Measurements from ENCODE around the gene TMEM51.

Gene TMEM51

DNA sequence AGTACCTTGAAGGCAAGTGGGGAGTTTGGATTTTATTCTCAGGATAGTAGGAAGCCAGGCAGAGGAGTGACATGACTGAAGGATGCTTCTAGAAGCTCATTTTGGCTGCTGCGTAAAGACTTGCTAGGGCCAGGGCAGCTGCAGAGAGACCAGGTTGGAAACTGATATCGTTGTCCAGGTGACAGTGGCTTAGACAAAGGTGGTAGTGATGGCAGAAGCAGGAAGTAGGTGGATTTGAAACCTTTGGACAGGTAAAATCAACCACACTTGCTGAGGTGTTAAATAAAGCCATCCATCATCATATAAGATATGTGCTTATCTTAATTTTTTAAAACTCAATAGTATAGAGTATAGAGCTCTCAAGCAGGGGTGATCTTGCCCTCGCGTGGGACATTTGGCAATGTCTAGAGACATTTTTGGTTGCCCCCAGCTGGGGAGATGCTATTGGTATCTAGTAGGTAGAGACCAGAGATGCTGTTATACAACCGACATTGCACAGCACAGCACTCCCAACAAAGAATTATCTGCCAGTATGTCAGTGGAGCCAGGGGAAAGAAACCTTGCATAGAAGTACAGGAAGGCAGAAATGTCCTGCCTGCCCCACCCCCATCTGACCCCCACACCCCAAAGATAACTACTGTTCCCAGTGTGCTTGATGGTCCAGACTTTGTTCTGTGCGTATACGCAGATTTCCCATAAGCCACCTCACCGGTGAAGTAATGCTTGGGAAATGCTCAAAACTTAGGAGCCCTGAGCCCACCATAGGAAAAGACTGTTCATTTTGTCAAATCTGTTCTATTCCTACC is 31.1 kb downstream of the TMEM51 start:
- peaks cover 18 to 35% (median 19%) of the 10 kb centered on the region in 10 experiments for H3K4me1 ChIP-seq

DNA sequence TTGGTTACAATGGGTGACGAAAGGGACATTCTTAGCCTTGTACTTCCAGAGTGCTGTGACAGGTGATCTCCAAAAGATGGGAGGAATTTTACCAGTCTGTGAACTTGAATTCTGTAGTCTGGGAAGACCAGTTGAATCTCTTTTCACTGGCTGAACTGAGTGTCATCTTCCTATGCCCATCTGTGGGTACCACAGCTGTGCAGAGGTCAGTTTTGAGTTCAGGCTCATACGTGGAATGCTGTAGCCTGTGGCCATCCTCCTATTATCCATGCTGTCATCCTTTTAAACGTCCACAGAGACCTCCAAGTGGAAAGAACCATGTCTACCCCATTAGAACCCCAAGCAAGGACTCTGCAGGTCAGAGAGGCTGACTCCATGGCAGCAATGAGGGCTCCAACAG is 32.1 kb downstream of the TMEM51 start:
- Histone ChIP-seq H3K27me3 (no peaks in the 10 kb centered on the region), H3K9ac (no peak overlapping the region), H3K4me3 (no peak overlapping the region), H3K4me2 (no peak overlapping the region; a peak in 1 of 22 replicates), H4K20me1 (peaks cover 0 to 98% (median 0%) of the 10 kb centered on the region in 11 experiments; a peak in 6 of 22 replicates), H3K36me3 (no peaks in the 10 kb centered on the region), H3K4me1 (peaks cover 17 to 33% (median 18%) of the 10 kb centered on the region in 10 experiments), H3K27ac (no peak overlapping the region), H3K9me3 (replicated peaks in 1 of 11) (no peaks in the 10 kb centered on the region)
- TF ChIP-seq Cebpa-rat (IDR thresholded peaks at IDR 0.05), result no peak

More for the DNA sequence above, 31.1 kb downstream of the TMEM51 start:
- Histone ChIP-seq H3K36me3 (no peaks in the 10 kb centered on the region), H3K4me2 (no peak overlapping the region), H3K9ac (no peak overlapping the region), H3K27ac (no peak overlapping the region), H3K4me3 (no peak overlapping the region), H3K27me3 (no peaks in the 10 kb centered on the region), H4K20me1 (peaks cover 0 to 98% (median 0%) of the 10 kb centered on the region in 11 experiments; a peak in 7 of 22 replicates), H3K9me3 (replicated peaks in 1 of 11) (no peaks in the 10 kb centered on the region)
- TF ChIP-seq Cebpa-rat (IDR thresholded peaks at IDR 0.05), result no peak

DNA sequence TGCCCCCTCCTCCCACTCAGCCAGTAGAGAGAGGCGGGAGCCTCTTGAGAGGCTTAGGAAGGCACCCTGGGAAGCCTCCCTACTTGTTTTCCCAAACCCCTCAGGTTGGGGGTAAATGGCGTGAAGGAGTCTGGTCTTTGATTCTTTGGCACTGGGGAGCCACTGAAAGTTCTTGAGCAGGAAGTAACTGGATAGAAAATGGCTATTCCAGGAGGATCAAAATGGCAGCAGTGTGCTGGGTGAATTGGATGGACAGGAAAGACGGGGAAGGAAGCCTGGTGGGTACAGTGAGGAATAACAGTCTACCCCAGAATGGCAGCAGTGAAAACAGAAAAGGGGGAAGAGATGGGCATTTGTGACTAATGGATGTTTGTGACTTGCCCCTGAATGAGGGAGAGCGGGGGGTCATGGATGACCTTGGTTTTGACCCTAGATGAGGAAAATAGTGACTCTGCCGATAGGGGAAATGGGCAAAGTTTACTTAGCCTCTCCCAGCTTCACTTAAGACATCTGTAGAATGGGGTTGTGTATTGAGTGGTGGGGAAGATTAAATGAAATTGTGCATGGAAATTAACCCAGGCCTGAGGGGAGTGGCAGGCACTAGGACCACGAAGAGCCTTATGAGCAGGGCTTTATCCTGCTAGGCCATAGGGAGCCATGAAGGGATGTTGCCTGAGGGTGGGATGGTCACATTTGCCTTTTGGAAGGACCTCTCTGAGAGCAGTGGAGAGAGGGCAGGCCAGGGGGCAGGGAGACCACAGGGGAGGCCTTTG is 32.7 kb downstream of the TMEM51 start:
- Histone ChIP-seq H3K9ac (no peak overlapping the region), H3K27ac (no peak overlapping the region), H3K4me1 (peaks cover 17 to 38% (median 18%) of the 10 kb centered on the region in 10 experiments), H4K20me1 (peaks cover 0 to 98% (median 0%) of the 10 kb centered on the region in 11 experiments; a peak in 6 of 22 replicates), H3K4me2 (peak overlapping the region in 1 of 11 experiments; percentile 2; a peak in 1 of 22 replicates), H3K27me3 (no peaks in the 10 kb centered on the region), H3K4me3 (no peak overlapping the region), H3K36me3 (no peaks in the 10 kb centered on the region), H3K9me3 (replicated peaks in 1 of 11) (no peaks in the 10 kb centered on the region)
- TF ChIP-seq Cebpa-rat (IDR thresholded peaks at IDR 0.05), result no peak

DNA sequence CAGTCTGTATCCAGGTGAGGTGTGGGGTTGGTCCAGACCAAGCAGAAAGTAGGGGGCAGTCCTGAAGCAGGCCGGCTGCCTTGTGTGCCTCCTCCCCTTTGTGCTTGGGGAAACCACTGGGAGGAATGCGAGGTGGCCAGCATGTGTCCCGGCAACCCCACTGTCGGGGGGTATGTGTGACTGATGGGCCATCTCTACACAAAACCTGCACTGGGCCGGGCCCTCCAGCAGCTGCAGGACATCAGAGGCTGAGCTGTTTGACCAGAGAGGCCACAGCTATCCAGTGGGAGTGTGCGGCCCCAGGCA is 33.3 kb downstream of the TMEM51 start:
- Histone ChIP-seq H3K4me1 (peaks cover 17 to 43% (median 19%) of the 10 kb centered on the region in 10 experiments), H3K4me3 (no peak overlapping the region), H3K9ac (no peak overlapping the region), H3K9me3 (replicated peaks in 1 of 11) (no peaks in the 10 kb centered on the region), H3K36me3 (no peaks in the 10 kb centered on the region), H3K4me2 (peak overlapping the region in 1 of 11 experiments; percentile 2; a peak in 1 of 22 replicates), H3K27me3 (no peaks in the 10 kb centered on the region), H3K27ac (no peak overlapping the region), H4K20me1 (peaks cover 0 to 98% (median 0%) of the 10 kb centered on the region in 11 experiments; a peak in 6 of 22 replicates)
- no peak for TF ChIP-seq Cebpa-rat (IDR thresholded peaks at IDR 0.05)

DNA sequence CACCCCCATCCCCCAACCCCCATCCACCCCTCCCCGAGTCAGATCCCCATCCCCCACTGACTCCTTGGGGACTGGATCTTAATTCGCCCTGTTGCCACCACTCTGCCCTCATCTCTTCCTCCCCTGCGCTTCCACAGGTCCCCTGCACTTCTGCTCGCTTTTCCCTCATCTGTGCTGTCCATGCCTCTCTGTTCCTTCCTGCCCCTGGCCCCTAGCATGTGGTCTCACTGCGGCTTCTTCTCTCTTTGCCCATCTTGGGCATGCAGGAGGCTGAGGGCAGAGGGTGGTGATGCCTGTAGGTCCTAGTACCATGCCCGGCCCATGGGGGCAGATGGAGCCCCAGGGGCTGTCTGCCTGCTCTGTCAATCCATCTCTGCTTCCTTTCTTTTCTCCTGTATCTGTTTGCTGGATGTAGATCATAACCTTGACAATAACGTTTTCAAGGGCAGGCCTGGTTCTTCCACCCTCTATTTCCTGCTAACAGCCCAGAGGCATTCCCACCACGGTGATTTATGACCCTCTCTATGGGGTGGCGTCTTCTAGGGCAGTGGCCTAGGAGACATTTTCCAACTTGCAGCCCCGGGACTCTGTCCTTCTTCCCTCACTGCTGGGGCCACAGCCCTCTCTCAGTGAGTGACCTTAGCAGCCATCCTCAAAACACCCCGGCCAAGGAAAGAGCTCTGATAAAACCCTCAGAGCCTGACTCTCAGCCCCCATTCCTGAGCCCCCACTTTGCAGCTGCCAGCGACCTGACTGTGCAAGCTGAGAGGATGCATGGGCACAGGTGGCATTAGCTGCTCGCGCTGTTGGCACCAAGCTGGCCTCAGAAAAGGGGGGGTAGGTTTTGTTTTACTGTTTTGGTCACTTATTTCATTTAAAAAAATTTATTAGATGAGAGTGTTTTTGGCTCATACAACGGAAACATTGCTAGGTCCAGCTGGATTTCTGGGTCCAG is 33.9 kb downstream of the TMEM51 start:
- no peak overlapping the region for H3K4me3 ChIP-seq
- no peak overlapping the region for H3K27ac ChIP-seq
- no peak for TF ChIP-seq Cebpa-rat (IDR thresholded peaks at IDR 0.05)

DNA sequence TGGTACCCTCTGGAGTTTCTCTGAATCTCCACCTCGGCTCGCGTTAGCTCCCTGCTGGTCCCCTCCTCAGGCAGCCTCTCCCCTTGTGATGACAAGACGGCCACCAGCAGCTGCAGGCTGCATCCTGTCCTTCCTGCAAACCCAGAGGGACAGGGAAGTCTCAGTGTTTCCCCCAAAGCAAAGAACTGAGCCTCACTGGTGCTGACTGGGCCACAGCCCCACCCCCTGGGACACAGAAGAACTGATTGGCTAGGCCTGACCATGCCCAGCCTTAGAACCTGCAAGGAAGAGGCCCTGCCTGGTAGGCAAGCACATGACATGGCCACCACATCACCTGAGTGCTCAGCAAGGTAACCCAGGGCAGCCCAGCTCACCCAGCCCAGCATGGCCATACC is 34.6 kb downstream of the TMEM51 start:
- no peaks in the 10 kb centered on the region for H3K9me3 ChIP-seq (replicated peaks in 1 of 11)
- H3K27me3 ChIP-seq, result no peaks in the 10 kb centered on the region
- TF ChIP-seq Cebpa-rat (IDR thresholded peaks at IDR 0.05), result no peak
- H3K36me3 ChIP-seq, result no peaks in the 10 kb centered on the region
- peak overlapping the region; percentile 17 to 58 (median 38); a peak in 20 of 22 replicates for H3K4me2 ChIP-seq
- peaks cover 25 to 55% (median 33%) of the 10 kb centered on the region in 10 experiments for H3K4me1 ChIP-seq
- no peak overlapping the region for H3K9ac ChIP-seq
- H4K20me1 ChIP-seq, result peaks cover 0 to 98% (median 0%) of the 10 kb centered on the region in 11 experiments; a peak in 8 of 22 replicates
- H3K27ac ChIP-seq, result no peak overlapping the region
- H3K4me3 ChIP-seq, result no peak overlapping the region

More for the DNA sequence above, 33.9 kb downstream of the TMEM51 start:
- H3K4me1 ChIP-seq, result peaks cover 18 to 49% (median 26%) of the 10 kb centered on the region in 10 experiments
- H3K27me3 ChIP-seq, result no peaks in the 10 kb centered on the region
- H3K4me2 ChIP-seq, result peak overlapping the region; percentile 17 to 58 (median 38); a peak in 16 of 22 replicates
- H3K9ac ChIP-seq, result no peak overlapping the region
- H3K36me3 ChIP-seq, result no peaks in the 10 kb centered on the region
- no peaks in the 10 kb centered on the region for H3K9me3 ChIP-seq (replicated peaks in 1 of 11)
- H4K20me1 ChIP-seq, result peaks cover 0 to 98% (median 0%) of the 10 kb centered on the region in 11 experiments; a peak in 6 of 22 replicates

DNA sequence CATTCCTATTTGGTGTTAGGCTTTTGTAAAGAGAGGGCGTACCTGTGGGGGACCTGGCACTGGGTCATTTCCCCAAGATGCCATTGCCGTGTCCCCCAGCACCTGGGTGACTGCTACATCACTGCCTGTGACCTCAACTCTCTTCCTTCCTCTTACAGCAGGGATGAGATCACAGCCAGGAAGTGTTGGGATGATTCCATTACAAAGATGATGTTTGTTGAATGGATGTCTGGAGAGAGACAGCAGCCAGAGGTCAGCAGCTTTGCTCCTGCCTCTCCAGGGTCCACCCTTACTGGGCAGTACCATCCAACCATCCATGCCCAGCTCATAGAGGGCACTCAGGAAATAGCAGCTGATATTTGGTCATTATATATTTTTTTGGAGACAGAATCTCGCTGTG is 35.1 kb downstream of the TMEM51 start:
- H3K27ac ChIP-seq, result no peak overlapping the region
- no peak for TF ChIP-seq Cebpa-rat (IDR thresholded peaks at IDR 0.05)

DNA sequence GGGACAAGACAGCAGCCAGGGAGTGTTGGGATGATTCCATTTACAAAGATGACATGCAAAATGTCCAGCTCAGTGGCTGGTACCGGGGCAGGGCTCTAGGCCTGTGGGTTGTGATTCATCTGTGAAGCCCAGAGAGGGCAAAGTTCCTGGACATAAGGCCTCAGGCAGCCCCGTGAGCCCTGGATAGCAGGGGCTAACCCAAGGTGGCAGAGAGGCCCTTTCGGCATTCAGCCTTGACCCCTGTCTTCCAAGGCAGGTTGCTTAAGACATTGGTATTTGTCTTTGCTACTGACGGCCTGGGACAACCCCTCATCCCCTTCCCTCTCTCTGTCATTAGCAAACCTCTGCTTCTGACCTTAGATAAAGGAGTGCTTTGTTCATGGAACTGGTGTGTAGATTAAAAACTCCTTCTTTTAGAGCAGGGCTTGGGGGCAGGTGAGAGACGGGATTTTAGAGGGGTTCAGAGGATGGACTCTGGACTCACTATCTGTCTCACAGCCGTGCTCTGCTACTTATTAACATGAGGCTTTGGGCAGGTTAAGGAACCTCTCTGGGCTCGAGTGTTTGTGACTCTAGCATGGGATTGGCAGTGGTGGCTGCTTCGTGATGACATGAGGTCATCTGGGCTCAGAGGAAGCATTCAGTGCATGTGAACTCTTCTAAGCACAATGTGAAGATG is 36.3 kb downstream of the TMEM51 start:
- H3K4me1 ChIP-seq, result peaks cover 26 to 57% (median 36%) of the 10 kb centered on the region in 10 experiments
- H3K27ac ChIP-seq, result no peak overlapping the region
- peak overlapping the region in 1 of 11 experiments; percentile 9; a peak in 2 of 22 replicates for H3K4me2 ChIP-seq

More for the DNA sequence above, 35.1 kb downstream of the TMEM51 start:
- H4K20me1 ChIP-seq, result peaks cover 0 to 98% (median 0%) of the 10 kb centered on the region in 11 experiments; a peak in 8 of 22 replicates
- H3K27me3 ChIP-seq, result no peaks in the 10 kb centered on the region
- H3K4me3 ChIP-seq, result no peak overlapping the region
- H3K4me1 ChIP-seq, result peaks cover 26 to 57% (median 36%) of the 10 kb centered on the region in 10 experiments
- no peak overlapping the region for H3K9ac ChIP-seq
- no peaks in the 10 kb centered on the region for H3K36me3 ChIP-seq
- H3K9me3 ChIP-seq (replicated peaks in 1 of 11), result no peaks in the 10 kb centered on the region
- H3K4me2 ChIP-seq, result peak overlapping the region; percentile 17 to 58 (median 38); a peak in 19 of 22 replicates

More for the DNA sequence above, 36.3 kb downstream of the TMEM51 start:
- no peak for TF ChIP-seq Cebpa-rat (IDR thresholded peaks at IDR 0.05)
- Histone ChIP-seq H3K27me3 (no peaks in the 10 kb centered on the region), H3K36me3 (no peaks in the 10 kb centered on the region; a peak in 1 of 22 replicates), H3K9me3 (replicated peaks in 1 of 11) (no peaks in the 10 kb centered on the region), H3K9ac (no peak overlapping the region), H3K4me3 (no peak overlapping the region), H4K20me1 (peaks cover 0 to 98% (median 0%) of the 10 kb centered on the region in 11 experiments; a peak in 8 of 22 replicates)
